NCI-H128 (cell line): ENCODE data around the gene P2RX1.

Experiments
- DNase-seq: peaks from one replicate; lab custom pipeline; 2025; ENCODE audit not compliant: unreplicated experiment; lab: John Stamatoyannopoulos, UW

The P2RX1 gene

DNA sequence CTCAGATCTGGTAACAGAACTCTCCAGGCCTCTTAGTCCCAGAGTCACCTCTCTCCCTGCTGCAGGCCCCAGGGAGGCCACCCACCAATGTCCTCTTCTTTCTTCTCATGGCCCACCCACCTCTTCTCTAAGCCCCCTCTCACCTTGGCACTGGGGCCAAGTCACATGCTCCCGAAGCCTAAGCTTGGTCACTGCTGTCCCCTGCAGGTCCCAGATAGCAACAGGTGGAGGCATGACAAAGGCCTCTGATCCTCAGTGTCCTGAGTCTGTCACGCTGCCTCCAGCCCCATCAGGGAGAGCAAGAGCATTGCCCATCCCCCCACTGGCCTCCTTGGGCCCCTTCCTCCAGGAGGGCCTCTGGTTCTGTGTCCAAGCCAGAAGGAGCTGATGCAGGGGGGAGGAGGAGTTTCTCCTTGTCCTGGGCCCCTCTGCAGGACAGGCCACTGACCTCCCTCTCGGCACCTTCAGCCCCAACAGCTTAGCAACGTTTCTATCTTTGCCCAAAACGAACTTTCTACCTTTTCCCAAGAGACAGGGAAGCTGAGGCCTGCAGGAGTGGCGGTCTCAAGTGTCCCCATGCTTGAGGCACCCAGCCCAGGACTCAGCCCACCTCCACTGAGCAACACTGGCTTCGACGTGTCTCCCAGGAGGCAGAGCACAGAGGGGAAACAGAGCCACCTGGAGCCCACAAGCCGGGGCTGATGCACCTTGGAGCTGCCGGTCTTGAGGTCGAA is 8.6 kb downstream of the P2RX1 start:
- DNase-seq = no peak

DNA sequence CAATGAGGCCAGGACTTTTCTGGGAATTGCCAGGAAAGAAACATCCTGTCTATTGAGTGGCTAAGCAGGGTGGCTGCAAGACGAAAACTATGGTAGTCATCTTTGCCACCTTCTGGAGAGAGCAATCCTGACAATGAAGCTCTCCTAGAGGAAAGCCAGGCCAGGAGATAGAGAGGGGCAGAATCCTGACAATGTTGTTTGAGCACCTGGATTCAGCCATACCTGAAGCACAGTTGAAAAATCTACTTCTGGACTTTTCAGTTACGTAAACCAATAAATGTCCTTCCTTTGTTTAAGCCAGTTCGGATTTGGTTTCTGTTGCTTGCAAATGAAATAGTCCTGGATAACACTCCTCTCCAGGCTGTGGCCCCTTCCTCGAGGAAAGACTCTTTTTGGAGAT is 9.4 kb downstream of the P2RX1 start:
- no peak for DNase-seq

GRCh38 chr17:3905017-3905520 is 11.2 kb downstream of the P2RX1 start:
- no peak for DNase-seq

- no peak for DNase-seq
Measured at GRCh38 chr17:3904501-3904900, 11.8 kb downstream of the P2RX1 start.

GRCh38 chr17:3903881-3904290 is 12.4 kb downstream of the P2RX1 start:
- no peak for DNase-seq

DNA sequence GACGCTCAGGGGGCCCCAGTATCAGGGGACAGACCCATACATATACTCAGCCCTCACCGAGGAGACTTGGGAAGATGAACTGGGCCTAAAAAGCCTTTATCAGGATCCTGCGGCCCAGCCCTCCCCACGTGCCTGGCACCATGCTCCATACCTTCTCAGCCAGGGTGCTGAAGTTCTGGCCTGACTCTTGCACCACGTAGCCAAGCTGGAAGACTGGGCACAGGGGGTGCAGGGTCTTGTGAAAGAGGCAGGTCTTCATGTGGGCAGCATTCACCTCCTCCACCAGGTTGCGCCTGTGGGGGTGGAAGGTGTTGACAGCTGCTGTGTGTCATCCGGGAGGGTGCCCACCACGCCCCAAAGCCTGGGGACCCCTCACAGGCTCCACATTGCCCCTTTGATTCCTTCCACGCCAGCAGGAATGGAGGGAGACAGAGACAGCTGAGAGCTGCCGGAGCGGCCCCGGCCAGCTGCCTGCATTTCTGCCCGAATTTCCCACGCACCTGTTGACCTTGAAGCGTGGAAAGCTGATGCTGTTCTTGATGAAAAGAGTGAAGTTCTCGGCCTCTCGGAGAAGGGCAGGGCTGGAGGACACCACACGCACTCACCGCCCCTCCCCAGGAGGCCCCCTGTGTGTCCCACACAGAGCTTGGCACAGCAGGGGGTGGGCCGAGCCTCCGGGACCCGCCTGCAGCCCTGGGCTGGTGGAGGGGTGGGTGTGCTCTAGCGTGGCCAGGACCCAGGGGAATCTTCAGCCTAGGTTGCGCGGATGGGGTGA is 13.0 kb downstream of the P2RX1 start:
- DNase-seq = no peak

DNA sequence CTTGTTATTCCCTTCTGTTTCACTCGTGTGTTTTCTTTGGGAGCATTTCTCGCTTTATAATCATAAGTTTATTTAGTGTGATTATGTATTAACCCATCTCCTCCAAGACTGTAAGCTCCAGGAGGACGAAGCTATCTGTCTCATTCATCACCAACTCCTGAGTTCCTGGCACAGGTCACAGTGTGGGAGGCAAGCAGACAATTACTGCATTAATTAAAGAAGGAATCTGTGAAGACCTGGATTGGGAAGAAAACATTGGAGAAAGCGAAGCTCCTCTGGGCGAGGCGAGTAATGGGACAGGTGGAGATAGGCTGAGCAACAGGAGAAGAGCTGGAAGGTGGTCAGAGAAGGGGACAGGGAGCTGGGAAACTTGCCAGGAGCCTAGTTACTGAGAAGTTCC is 15.6 kb downstream of the P2RX1 start:
- no peak for DNase-seq

DNA sequence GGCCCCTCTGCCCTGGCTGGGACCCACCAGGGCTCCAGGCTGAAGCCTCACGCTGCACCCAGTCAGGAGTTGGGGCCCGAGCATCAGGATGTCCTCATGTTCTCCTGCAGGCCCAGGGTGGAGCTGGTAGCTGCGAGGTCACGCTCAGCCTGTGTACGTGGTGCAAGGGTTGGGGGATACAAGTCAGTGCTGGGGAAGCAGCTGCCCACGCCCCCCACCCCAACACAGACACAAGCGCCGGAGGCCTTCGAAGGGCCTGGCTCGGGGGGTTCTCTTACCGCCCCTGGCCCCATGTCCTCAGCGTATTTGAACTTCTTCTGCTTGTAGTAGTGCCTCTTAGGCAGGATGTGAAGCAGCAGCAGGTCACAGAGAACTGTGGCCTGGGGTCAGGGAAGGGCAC is 18.5 kb downstream of the P2RX1 start:
- DNase-seq = no peak

DNA sequence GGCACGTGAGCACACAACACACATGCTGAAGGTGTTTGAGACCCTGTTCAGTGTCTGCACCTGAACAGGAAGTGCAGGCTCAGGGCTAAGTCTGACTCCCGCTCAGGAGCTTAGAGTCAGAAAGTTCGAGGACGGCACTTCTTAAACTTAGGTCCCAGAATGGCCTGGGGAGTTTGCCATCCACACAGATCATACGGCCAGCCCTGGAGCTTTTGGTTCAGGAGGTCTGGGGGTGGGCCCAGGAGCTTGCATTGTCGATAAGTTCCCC is 19.4 kb downstream of the P2RX1 start:
- DNase-seq = no peak

- no peak for DNase-seq
Measured at GRCh38 chr17:3896108-3896967, 19.9 kb downstream of the P2RX1 start.

GRCh38 chr17:3895354-3895753 is 20.9 kb downstream of the P2RX1 start:
- DNase-seq = no peak

DNA sequence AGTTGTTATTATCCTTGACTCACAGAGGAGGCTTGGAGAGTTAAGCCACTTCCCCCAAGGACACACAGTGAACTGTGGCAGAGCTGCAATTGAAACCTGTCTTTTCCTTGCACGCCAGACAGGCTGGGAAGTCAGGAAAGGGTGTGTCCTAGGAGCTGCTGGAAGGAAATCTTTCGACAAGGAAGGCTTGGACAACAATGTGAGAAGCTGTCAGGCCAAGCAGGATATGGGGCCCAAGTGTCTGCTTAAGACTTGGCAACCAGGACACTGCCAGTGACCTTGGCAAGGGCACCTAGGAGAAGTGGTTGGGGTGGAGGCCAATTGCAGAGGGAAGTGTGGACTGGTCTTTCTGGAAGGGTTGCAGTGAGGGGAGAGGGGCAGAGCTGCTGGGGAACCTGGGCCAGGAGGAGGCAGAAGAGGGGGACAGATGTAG is 21.3 kb downstream of the P2RX1 start:
- no peak for DNase-seq

GRCh38 chr17:3894188-3894587 is 22.1 kb downstream of the P2RX1 start:
- DNase-seq = no peak

GRCh38 chr17:3893720-3894116 is 22.5 kb downstream of the P2RX1 start:
- no peak for DNase-seq

DNA sequence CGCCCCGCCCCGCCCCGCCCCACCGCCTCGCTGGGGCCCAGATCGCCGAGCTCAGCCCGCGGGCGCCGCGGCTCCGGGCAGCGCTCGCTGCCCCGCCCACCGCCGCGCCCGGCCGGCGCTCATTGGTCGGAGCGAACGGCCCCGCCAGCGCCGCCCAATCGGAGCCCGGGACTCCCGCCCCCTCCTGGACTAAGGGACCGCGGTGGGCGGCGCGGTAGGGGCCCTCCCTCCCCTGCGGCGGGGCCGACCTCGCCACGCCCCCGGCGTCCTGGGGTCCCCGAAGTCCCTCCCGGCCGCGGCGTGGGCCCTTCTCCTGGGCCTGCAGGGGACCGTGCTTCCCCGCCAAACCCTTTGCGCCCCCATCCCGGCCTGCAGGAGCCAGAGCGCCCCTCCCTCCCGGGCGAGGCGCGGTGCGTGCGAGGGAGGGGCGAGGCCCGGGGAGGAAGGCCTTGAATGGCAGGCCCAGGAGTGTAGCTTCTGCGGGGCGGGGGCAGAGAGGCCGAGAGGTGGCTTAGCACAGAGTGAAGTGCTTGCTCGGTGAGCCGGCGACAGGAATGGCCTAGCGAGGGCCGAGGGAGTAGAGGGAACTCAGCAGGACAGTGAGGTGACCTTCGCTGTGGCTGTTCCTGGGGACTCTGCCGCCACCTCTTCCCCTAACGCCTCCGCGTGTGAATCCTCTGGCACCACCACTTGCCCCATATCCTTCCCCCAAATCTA is 23.1 kb downstream of the P2RX1 start, which contains the start of gene CAMKK1:
Gene CAMKK1 (minus strand): TSS at position 51 of the 717 bp plus-strand sequence. CDS start 7,366 bp downstream, outside the sequence.
- peak; percentile 76 for DNase-seq

DNA sequence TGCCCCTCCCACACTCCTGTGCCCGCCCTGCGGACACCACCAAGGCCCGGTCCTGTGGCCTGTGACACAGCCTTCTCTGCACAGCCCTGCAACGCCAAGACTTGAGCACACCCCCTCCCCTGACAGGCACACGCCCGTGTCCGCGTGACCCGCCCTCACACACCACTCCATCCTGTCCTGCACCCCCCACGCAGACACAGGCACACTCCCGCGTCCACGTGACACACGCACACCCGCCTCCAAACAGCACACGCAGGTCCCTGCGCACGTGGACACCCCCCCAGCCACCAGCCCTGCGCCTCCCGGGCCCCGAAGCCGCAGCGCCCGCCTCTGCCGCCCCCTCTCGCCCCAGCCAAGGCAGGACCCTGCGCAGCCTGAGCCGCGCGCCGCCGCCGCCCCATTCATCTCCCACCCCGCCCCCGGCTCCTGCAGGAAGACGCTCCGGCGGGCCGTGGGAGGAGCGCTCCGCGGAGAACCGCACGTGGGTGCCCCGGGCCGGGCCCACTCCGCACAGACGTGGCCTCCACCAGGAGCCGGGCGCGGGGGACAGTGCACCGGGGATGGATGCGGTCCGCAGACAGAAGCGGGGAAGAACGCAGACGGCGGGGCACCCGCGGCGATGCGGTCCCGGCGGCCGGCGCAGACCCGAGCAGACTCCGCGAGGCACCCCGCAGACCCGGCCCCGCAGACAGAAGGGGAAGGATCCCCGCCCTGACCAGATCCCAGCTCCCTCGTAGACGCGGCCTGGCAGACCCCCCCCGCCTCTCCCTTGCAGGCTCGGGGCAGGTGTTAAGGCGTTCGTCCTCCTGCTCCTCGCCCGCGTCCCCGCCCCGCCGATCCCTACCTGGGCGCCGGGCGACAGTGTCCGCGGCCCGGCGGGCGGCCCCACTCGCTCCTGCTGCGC is 23.9 kb downstream of the P2RX1 start:
- no peak for DNase-seq

- DNase-seq = no peak
Measured at GRCh38 chr17:3891626-3892094, 24.6 kb downstream of the P2RX1 start.

GRCh38 chr17:3890878-3891219 is 25.4 kb downstream of the P2RX1 start:
- DNase-seq = no peak

- DNase-seq = no peak
Measured at GRCh38 chr17:3890082-3890877, 26.0 kb downstream of the P2RX1 start.
